PC-9 (cell line): ENCODE measurements around the gene SPINT1. TPM values are rescaled to one million over a fixed set of nuclear protein-coding genes. Genes with fewer than 3 reads are reported as not detected.

Experiments
- BruUV-seq: library from RNA; stranded (reverse); fragments of 400-500 nt; replicated peaks from 2 replicates; lab custom pipeline; 2021; lab: Mats Ljungman, UMichigan
- CTCF ChIA-PET: fragments of 300-600 bp; sonication (Branson Sonifier 250); formaldehyde crosslinking; loops from one replicate; lab custom pipeline; 2022; ENCODE audit warnings: antibody characterized with exemption; lab: Charles Lee
- POLR2A ChIA-PET: fragments of 300-600 bp; sonication (Branson Sonifier 250); formaldehyde crosslinking; loops from one replicate; lab custom pipeline; 2022; ENCODE audit warnings: antibody characterized with exemption; ENCODE audit not compliant: unreplicated experiment; lab: Charles Lee
- DNase-seq, 2 experiments: peaks; one replicate each; pipeline versions ENCODE4 v3.0.0 to v3.0.0-alpha.2; 2015 to 2022; ENCODE audit warnings: mixed read lengths in 1 of 2
- H2AFZ ChIP-seq: fragments of 200-600 bp; sonication (generic); 2 replicates; pipeline ENCODE4 v1.8.1; 2017; ENCODE audit warnings: antibody characterized with exemption
- H3F3A ChIP-seq: fragments of 200-600 bp; sonication (generic); 2 replicates; pipeline ENCODE4 v1.8.1; 2017; ENCODE audit warnings: antibody characterized with exemption, mild to moderate bottlenecking, low read depth; ENCODE audit not compliant: insufficient read depth
- H3K27ac ChIP-seq: fragments of 200-600 bp; sonication (generic); 2 replicates; pipeline ENCODE4 v1.6.1; 2016; ENCODE audit warnings: mixed run types
- H3K27me3 ChIP-seq: fragments of 200-600 bp; sonication (generic); 2 replicates; pipeline ENCODE4 v1.6.1; 2016; ENCODE audit warnings: low read depth, mixed run types; ENCODE audit not compliant: insufficient read depth
- H3K36me3 ChIP-seq: fragments of 200-600 bp; sonication (generic); 2 replicates; pipeline ENCODE4 v1.6.1; 2016; ENCODE audit warnings: low read depth, mixed run types
- H3K4me1 ChIP-seq: fragments of 200-600 bp; sonication (generic); replicated peaks from 2 replicates; pipeline ENCODE4 v1.6.1; 2016; ENCODE audit warnings: mixed run types; ENCODE audit not compliant: insufficient read depth
- H3K4me2 ChIP-seq: fragments of 200-600 bp; sonication (generic); 2 replicates; pipeline ENCODE4 v1.6.1; 2017; ENCODE audit warnings: mixed run types
- H3K4me3 ChIP-seq: fragments of 200-600 bp; sonication (generic); 2 replicates; pipeline ENCODE4 v1.6.1; 2016; ENCODE audit warnings: mixed run types
- H3K79me2 ChIP-seq: fragments of 200-600 bp; sonication (generic); 2 replicates; pipeline ENCODE4 v1.6.1; 2017; ENCODE audit warnings: low read depth, mixed run types
- H3K9me2 ChIP-seq: fragments of 200-600 bp; sonication (generic); 2 replicates; pipeline ENCODE4 v1.8.1; 2017; ENCODE audit warnings: mild to moderate bottlenecking; ENCODE audit not compliant: insufficient read depth
- H3K9me3 ChIP-seq: fragments of 200-600 bp; sonication (generic); 2 replicates; pipeline ENCODE4 v1.8.1; 2016; ENCODE audit warnings: low read depth; ENCODE audit not compliant: insufficient read depth
- H4K20me1 ChIP-seq: fragments of 200-600 bp; sonication (generic); 2 replicates; pipeline ENCODE4 v1.8.1; 2017; ENCODE audit not compliant: insufficient read depth
- CTCF ChIP-seq: fragments of 200-600 bp; sonication (generic); conservative IDR thresholded peaks from 2 replicates; pipeline ENCODE4 v1.6.1; 2017; ENCODE audit warnings: mixed run types, antibody characterized with exemption, mild to moderate bottlenecking, moderate library complexity
- EZH2 ChIP-seq: fragments of 200-600 bp; sonication (generic); IDR thresholded peaks from 2 replicates; pipeline ENCODE4 v1.8.0; 2017; ENCODE audit warnings: antibody characterized with exemption, low read depth
- intact Hi-C: fragments of 100-400 bp; cut with micrococcal nuclease; formaldehyde crosslinking; loops from one replicate; pipeline ENCODE4 v1.10.0; 2022; ENCODE audit not compliant: unreplicated experiment
- total RNA-seq: library from RNA; stranded (reverse); gene quantifications from 2 replicates; pipeline ENCODE4 v1.2.3, GENCODE V29; 2021

SPINT1 gene
- total RNA-seq, 1 experiment from 2014 or later = 141 TPM

GRCh38 chr15:40825661-40826422 is 18.0 kb upstream of the SPINT1 start:
- H3K9me3 ChIP-seq = no peaks in the 10 kb centered on the region
- H3K4me1 ChIP-seq = peaks cover 47% of the 10 kb centered on the region
- DNase-seq = peak; percentile 74 to 98
- no peak for TF ChIP-seq EZH2
- no peak for TF ChIP-seq CTCF
- CTCF ChIA-PET = interaction anchor here (0.6 to 1.0 kb wide), 3 partner anchors 11 to 191 kb away, joined by 3 to 10 read pairs (median 6); no protein-coding TSS in a partner anchor
- no peaks in the 10 kb centered on the region for H4K20me1 ChIP-seq
- H3F3A ChIP-seq = peaks cover 44% of the 10 kb centered on the region
- H3K27me3 ChIP-seq = no peaks in the 10 kb centered on the region
- intact Hi-C loops = loop anchor here (1.0 to 2.0 kb wide), 3 partner anchors 19 to 39 kb away; partner anchors contain the start of genes DNAJC17 and ZFYVE19
- H3K27ac ChIP-seq = peak overlapping the region; percentile 100
- peak overlapping the region; percentile 22; the same call in 1 of the 2 replicates for H3K4me3 ChIP-seq
- no peak overlapping the region for H2AFZ ChIP-seq
- POLR2A ChIA-PET = interaction anchor here (0.6 kb wide), 2 partner anchors 31 to 1098 kb away, joined by 4 to 7 read pairs; no protein-coding TSS in a partner anchor
- peak overlapping the region; percentile 69 for H3K4me2 ChIP-seq
- no peaks in the 10 kb centered on the region for H3K36me3 ChIP-seq
- no peaks in the 10 kb centered on the region for H3K79me2 ChIP-seq
- BruUV-seq = no TSS peak
- H3K9me2 ChIP-seq = no peaks in the 10 kb centered on the region

- no TSS peak for BruUV-seq
- intact Hi-C loops = loop anchor here (1.0 kb wide), 2 partner anchors 20 to 39 kb away; no protein-coding TSS in a partner anchor
- H3K4me3 ChIP-seq = peak overlapping the region; percentile 22; the same call in 1 of the 2 replicates
- H3K79me2 ChIP-seq = no peaks in the 10 kb centered on the region
- peaks cover 47% of the 10 kb centered on the region for H3K4me1 ChIP-seq
- H3K36me3 ChIP-seq = no peaks in the 10 kb centered on the region
- H4K20me1 ChIP-seq = no peaks in the 10 kb centered on the region
- H3K9me3 ChIP-seq = no peaks in the 10 kb centered on the region
- H3K9me2 ChIP-seq = no peaks in the 10 kb centered on the region
- no peak overlapping the region for H2AFZ ChIP-seq
- ChIA-PET CTCF (interaction anchor here (1.0 kb wide), 1 partner anchor 31 kb away, joined by 6 read pairs; no protein-coding TSS in a partner anchor), POLR2A (interaction anchor here (0.6 kb wide), 3 partner anchors 31 to 1099 kb away, joined by 3 to 7 read pairs (median 4); no protein-coding TSS in a partner anchor)
- no peak for TF ChIP-seq EZH2
- no peak for TF ChIP-seq CTCF
- peaks cover 44% of the 10 kb centered on the region for H3F3A ChIP-seq
- H3K27ac ChIP-seq = peak overlapping the region; percentile 100
- H3K27me3 ChIP-seq = no peaks in the 10 kb centered on the region
- peak overlapping the region; percentile 69 for H3K4me2 ChIP-seq
- DNase-seq = no peak
These were observed 17.3 kb upstream of the SPINT1 start for GRCh38 chr15:40826423-40827075.

GRCh38 chr15:40828447-40829036 is 15.3 kb upstream of the SPINT1 start, which contains the start of gene PPP1R14D:
TSS of gene PPP1R14D (minus strand) at chr15:40828708. CDS start at chr15:40828641, 67 bp downstream.
- Histone ChIP-seq H3K4me1 (peaks cover 42% of the 10 kb centered on the region), H3K36me3 (no peaks in the 10 kb centered on the region), H3K79me2 (no peaks in the 10 kb centered on the region), H3F3A (peaks cover 41% of the 10 kb centered on the region), H3K4me2 (0 out of 2 replicates have a peak within 1 kb of the TSS, but pooled peaks have one; percentile 69), H3K27me3 (no peaks in the 10 kb centered on the region), H3K27ac (peak within 1 kb of the TSS; percentile 100; the same call in 1 of the 2 replicates), H2AFZ (no peak within 1 kb of the TSS), H3K9me2 (no peaks in the 10 kb centered on the region), H3K4me3 (no peak within 1 kb of the TSS), H4K20me1 (no peaks in the 10 kb centered on the region), H3K9me3 (no peaks in the 10 kb centered on the region)
- intact Hi-C loops = no loop called here
- ChIA-PET CTCF (interaction anchor here (0.5 to 1.6 kb wide), 2 partner anchors 16 to 23 kb away, joined by 3 to 11 read pairs; no protein-coding TSS in a partner anchor), POLR2A (interaction anchor here (0.6 kb wide), 1 partner anchor 15 kb away, joined by 3 read pairs; no protein-coding TSS in a partner anchor)
- no peak for DNase-seq
- BruUV-seq = no TSS peak
- TF ChIP-seq CTCF (no peak), EZH2 (no peak)
